OCI-LY1 (cell line): ENCODE data around the gene SORD.
"Not testable (repeated sequence)": the region's sequence is repeated elsewhere in the genome, so short reads cannot be mapped to it uniquely, and the experiment has no call there.

Experiments
- EZH2 ChIP-seq: fragments of 200-600 bp; sonication (generic), shearing (Covaris generic); IDR thresholded peaks from 2 replicates; pipeline ENCODE4 v1.8.0; 2017; ENCODE audit warnings: borderline replicate concordance, mixed run types, mild to moderate bottlenecking, antibody characterized with exemption, low read length, moderate library complexity, mixed read lengths
- TF ChIP-seq, protein P1 (sequence below): fragments of 200-600 bp; sonication (generic), shearing (Covaris generic); IDR thresholded peaks from 2 replicates; pipeline ENCODE4 v1.5.1; 2017; ENCODE audit warnings: mild to moderate bottlenecking, antibody characterized with exemption, low read length, moderate library complexity, mixed read lengths

- TF ChIP-seq, protein P1, sequence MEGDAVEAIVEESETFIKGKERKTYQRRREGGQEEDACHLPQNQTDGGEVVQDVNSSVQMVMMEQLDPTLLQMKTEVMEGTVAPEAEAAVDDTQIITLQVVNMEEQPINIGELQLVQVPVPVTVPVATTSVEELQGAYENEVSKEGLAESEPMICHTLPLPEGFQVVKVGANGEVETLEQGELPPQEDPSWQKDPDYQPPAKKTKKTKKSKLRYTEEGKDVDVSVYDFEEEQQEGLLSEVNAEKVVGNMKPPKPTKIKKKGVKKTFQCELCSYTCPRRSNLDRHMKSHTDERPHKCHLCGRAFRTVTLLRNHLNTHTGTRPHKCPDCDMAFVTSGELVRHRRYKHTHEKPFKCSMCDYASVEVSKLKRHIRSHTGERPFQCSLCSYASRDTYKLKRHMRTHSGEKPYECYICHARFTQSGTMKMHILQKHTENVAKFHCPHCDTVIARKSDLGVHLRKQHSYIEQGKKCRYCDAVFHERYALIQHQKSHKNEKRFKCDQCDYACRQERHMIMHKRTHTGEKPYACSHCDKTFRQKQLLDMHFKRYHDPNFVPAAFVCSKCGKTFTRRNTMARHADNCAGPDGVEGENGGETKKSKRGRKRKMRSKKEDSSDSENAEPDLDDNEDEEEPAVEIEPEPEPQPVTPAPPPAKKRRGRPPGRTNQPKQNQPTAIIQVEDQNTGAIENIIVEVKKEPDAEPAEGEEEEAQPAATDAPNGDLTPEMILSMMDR, result not testable (repeated sequence)
- not testable (repeated sequence) for TF ChIP-seq EZH2
These were observed 18.3 kb upstream of the SORD start for GRCh38 chr15:45004590-45005175.
